GM20000 (cell line): ENCODE data around the gene HRC.

Experiments
- DNase-seq: peaks from one replicate; pipeline ENCODE4 v3.0.0; 2012; ENCODE audit warnings: low spot score
- CTCF ChIP-seq: IDR thresholded peaks from 2 replicates; pipeline ENCODE4 v1.5.1; 2012; ENCODE audit warnings: mild to moderate bottlenecking, control low read depth; ENCODE audit errors: extremely low read depth, missing control alignments

Gene HRC

GRCh38 chr19:49120325-49120683 lies 34.9 kb downstream of the HRC start:
- no peak for TF ChIP-seq CTCF
- no peak for DNase-seq

- DNase-seq, result no peak
- no peak for TF ChIP-seq CTCF
Observed at GRCh38 chr19:49119411-49120324, 35.5 kb downstream of the HRC start, which contains the start of gene PPFIA3. Gene PPFIA3, plus strand, starts transcription at chr19:49119544. Its CDS starts 8,330 bp downstream, at chr19:49127874.

- DNase-seq, result peak; percentile 100
- TF ChIP-seq CTCF, result no peak
Observed at GRCh38 chr19:49118565-49119410, 36.4 kb downstream of the HRC start, which contains the start of gene C19orf73. Gene C19orf73, minus strand, starts transcription at chr19:49119143. Its CDS starts 121 bp downstream, at chr19:49119022.

- no peak for TF ChIP-seq CTCF
- no peak for DNase-seq
Observed at GRCh38 chr19:49117677-49118564, 37.3 kb downstream of the HRC start.

- DNase-seq, result no peak
- TF ChIP-seq CTCF, result no peak
Observed at GRCh38 chr19:49116544-49116943, 38.7 kb downstream of the HRC start.

- DNase-seq, result no peak
Observed at GRCh38 chr19:49114630-49115363, 40.4 kb downstream of the HRC start.

More at GRCh38 chr19:49114630-49115363, 40.4 kb downstream of the HRC start:
- no peak for TF ChIP-seq CTCF
